IPS-18c (cell line): ENCODE data around the gene PRKCH.
A peak's percentile ranks its signal among the peaks of the same experiment; 100 is the strongest.

Experiments
- H3K4me3 ChIP-seq: 2 replicates; pipeline ENCODE4 v1.7.0; 2013; ENCODE audit warnings: low read depth, mild to moderate bottlenecking, low read length, moderate library complexity; ENCODE audit not compliant: insufficient read depth
- H3K9me3 ChIP-seq: one replicate; pipeline ENCODE4 v1.6.1; 2013; ENCODE audit warnings: mild to moderate bottlenecking, low read length, moderate library complexity; ENCODE audit not compliant: control insufficient read depth, insufficient read depth

The PRKCH gene

GRCh38 chr14:61321385-61322010 lies at the start of gene PRKCH:
TSS of gene PRKCH (plus strand) at chr14:61321579. CDS start at chr14:61322102, 523 bp downstream.
- H3K9me3 ChIP-seq, result peaks cover 3% of the 10 kb centered on the region
- peak within 1 kb of the TSS; percentile 66 for H3K4me3 ChIP-seq

- no peak overlapping the region for H3K4me3 ChIP-seq
Observed at GRCh38 chr14:61277232-61277631, 44.1 kb upstream of the PRKCH start.

DNA sequence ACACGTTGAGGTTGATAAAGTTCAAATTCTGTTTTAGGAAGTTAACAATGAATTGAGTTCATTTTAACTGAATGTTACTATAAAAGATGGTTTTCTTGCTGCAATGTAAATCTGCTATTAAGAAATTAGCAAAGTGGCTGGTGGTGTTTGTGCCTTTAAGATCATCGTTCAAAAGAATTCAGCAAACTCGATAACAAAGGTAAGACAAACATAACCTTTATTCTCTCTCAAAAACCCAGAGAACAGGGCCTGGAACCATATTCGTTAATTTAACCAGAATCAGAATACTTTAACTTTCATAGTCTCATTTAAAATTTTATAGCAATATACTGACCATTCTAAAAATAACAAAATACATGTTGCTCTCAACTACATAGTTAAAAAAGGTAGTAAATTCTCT lies 43.6 kb upstream of the PRKCH start:
- Histone ChIP-seq H3K9me3 (peaks cover 2% of the 10 kb centered on the region), H3K4me3 (no peak overlapping the region)

More at GRCh38 chr14:61277232-61277631, 44.1 kb upstream of the PRKCH start:
- peaks cover 2% of the 10 kb centered on the region for H3K9me3 ChIP-seq

DNA sequence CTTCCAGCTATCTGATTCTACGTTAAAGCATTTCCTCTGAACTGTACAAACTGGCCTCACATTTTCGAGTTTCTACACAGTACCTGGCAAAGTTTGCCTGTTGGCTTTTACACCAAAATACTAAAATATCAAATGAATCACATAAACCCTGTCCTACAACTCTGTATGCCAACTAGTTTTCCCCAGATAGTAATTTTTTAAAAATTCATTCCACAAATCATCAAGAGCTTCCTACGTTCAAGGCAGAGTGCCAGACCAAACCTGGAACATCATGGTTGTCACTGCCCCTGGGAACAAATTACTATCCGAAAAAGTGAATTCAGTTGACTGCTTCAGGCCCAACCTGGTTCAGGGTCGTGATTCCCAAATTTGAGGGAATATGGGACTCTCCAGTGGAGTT lies 42.3 kb upstream of the PRKCH start:
- H3K4me3 ChIP-seq, result no peak overlapping the region
- H3K9me3 ChIP-seq, result peaks cover 2% of the 10 kb centered on the region

DNA sequence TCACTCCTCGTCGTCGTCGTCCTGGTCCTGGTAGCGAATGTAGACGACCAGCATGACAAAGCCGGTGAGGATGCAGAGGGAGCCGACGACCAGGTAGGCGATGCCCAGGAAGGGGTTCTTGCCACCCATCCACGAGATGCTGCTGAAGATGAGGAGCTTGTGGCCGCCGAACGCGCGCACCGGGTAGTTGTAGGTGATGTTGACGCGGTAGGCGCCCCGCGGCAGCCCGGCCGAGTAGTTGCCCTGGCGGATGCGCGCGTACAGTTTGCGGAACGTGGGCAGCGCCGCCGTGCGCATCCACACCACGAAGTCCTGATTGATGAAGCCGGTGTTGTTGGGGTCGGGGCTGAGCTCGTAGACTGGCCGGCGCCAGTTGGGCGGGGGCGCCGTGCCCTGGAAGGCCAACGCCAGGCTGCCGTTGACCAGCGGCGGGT lies 41.3 kb upstream of the PRKCH start:
- Histone ChIP-seq H3K9me3 (peaks cover 2% of the 10 kb centered on the region), H3K4me3 (peak overlapping the region; percentile 71)

DNA sequence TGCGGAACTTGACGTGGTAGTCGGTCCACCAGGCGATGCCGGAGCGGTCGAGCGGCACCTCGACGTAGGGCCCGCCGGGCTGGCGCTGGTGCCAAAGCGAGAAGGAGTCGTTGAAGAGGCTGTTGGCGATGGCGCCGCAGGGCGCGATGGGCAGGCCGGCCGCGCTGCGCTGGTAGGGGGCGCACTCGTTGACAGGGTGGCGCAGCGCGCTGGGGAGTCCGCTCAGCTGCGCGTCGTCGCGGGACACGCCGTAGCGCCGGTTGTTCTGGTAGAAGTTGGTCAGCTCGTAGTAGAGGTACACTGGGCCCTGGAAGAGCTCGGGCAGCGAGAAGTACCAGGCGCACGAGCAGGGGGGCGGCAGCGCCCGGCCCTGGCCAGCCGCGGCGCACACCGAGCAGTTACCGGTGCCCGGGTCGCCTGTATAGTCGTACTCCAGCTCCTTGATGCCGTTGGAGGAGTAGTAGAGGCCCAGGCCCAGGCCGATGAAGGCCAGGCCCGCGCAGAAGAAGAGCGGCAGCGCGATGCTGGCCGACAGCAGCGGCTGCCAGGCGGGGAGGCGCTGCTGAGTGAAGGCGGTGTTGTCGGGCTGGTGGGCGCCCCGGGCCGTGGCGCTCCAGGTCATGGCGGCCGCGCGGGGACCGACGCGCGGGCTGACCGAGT lies 40.7 kb upstream of the PRKCH start:
- peak overlapping the region; percentile 71 for H3K4me3 ChIP-seq

GRCh38 chr14:61281186-61281947 lies 40.0 kb upstream of the PRKCH start, which contains the start of gene TMEM30B:
TSS of gene TMEM30B (minus strand) at chr14:61281338. CDS start at chr14:61281147, 191 bp downstream.
- Histone ChIP-seq H3K9me3 (peaks cover 2% of the 10 kb centered on the region), H3K4me3 (peak within 1 kb of the TSS; percentile 71)

More for the DNA sequence above, 40.7 kb upstream of the PRKCH start:
- H3K9me3 ChIP-seq, result peaks cover 2% of the 10 kb centered on the region

DNA sequence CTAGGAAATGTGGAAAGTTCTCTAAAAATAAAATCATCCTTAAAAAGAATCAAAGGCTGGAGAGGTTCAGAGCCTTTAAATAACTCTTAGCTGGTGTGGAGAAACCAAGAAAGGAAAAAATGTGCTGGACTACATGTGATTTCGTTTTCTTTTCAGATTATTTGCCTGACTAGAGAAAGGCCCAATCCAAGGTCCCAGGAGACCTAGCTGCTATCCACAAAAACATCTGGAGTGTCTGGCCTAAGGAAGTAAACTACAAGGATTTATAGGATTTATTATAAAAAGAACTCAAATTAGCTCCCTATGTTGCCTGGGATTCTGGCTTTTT lies 39.5 kb upstream of the PRKCH start:
- no peak overlapping the region for H3K4me3 ChIP-seq
- peaks cover 2% of the 10 kb centered on the region for H3K9me3 ChIP-seq

- H3K4me3 ChIP-seq, result no peak overlapping the region
Observed at GRCh38 chr14:61282746-61283145, 38.6 kb upstream of the PRKCH start.

DNA sequence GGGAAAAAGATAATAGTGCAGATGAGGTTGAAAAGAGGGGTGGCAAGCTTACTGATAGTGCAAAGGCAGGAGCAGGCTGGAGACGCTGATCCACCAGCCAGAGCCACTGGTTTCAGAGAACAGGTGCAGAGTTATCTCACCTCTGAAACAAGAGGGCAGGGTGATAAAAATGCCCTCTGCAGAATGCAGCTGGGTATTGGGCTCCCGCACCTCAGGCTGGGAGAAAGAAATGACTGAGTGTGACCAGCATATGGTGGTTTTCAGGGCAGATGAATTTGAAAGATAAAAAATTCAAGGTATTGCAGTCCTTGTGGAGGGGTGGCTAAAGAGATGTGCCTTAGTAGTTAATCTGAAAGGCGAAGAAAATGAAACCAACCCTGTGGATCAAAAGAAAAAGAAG lies 37.4 kb upstream of the PRKCH start:
- Histone ChIP-seq H3K4me3 (no peak overlapping the region), H3K9me3 (peaks cover 2% of the 10 kb centered on the region)

More at GRCh38 chr14:61282746-61283145, 38.6 kb upstream of the PRKCH start:
- H3K9me3 ChIP-seq, result peaks cover 2% of the 10 kb centered on the region

- H3K9me3 ChIP-seq, result no peaks in the 10 kb centered on the region
- H3K4me3 ChIP-seq, result no peak overlapping the region
Observed at GRCh38 chr14:61285364-61285763, 36.0 kb upstream of the PRKCH start.

DNA sequence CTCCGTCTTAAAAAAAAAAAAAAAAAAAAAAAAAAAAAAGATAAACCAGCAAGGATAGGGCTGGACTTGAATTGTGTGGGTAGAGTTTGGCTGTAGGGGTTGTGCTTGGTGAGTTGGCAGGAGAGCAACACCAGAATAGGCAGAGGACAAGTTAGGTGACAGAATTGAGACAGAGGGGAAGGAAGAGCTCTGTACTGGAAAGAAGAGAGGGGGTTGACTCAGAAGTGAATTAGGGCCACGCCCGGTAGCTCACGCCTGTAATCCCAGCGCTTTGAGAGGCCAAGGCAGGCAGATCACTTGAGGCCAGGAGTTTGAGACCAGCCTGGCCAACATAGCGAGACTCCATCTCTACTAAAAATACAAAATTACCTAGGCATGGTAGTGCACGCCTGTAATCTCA lies 34.2 kb upstream of the PRKCH start:
- H3K9me3 ChIP-seq, result no peaks in the 10 kb centered on the region
- H3K4me3 ChIP-seq, result no peak overlapping the region

GRCh38 chr14:61288228-61288627 lies 33.2 kb upstream of the PRKCH start:
- no peak overlapping the region for H3K4me3 ChIP-seq
- H3K9me3 ChIP-seq, result no peaks in the 10 kb centered on the region

DNA sequence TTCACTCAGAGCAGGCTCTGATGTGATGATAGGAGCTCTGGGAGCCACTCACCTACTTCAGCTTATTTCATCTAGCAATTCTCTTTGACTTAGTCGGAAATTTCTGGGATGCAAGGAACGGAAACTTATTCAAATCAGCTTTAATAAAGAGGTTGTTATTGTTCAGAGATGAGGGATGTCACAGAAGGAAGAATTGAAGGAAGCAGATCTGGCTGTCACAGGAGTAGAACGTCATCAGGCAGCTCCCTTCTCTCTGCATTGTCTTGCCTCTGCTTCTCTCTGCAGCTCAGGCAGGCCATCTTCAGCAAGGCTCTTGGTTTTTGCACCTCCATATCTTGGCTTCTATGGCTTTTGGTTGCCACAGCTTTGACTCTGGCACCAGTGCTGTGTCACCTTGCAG lies 32.7 kb upstream of the PRKCH start:
- Histone ChIP-seq H3K4me3 (no peak overlapping the region), H3K9me3 (no peaks in the 10 kb centered on the region)

- Histone ChIP-seq H3K4me3 (no peak overlapping the region), H3K9me3 (no peaks in the 10 kb centered on the region)
Observed at GRCh38 chr14:61290701-61291100, 30.7 kb upstream of the PRKCH start.

GRCh38 chr14:61296151-61296550 lies 25.2 kb upstream of the PRKCH start:
- H3K4me3 ChIP-seq, result no peak overlapping the region
- H3K9me3 ChIP-seq, result no peaks in the 10 kb centered on the region

GRCh38 chr14:61296719-61297502 lies 24.5 kb upstream of the PRKCH start:
- H3K4me3 ChIP-seq, result no peak overlapping the region

More at GRCh38 chr14:61296719-61297502, 24.5 kb upstream of the PRKCH start:
- H3K9me3 ChIP-seq, result no peaks in the 10 kb centered on the region
